NCI-H1930 (cell line): ENCODE measurements around the gene UEVLD.

ENCODE experiments used
- DNase-seq, 2 experiments: peaks; one replicate each; lab custom pipeline; 2025; lab: John Stamatoyannopoulos, UW

Gene UEVLD

DNA sequence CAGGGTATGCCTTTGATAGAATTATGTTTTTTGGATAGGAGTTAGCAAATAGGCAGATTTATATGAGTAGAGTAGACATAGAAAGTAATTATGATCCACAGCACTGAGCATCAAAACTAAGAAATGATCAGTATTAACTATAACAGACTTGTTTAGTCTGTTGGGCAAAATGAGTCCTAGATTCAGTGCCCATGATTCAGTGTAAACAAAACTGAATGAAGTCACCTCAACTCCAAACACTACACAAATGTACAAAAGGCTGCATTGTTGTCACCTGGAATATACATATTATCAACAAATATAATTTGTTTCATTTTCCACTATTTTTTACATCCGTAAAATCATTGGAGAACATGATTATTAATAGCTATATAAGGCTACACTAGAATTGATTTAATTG, 6.7 kb downstream of the UEVLD start:
- DNase-seq = no peak

DNA sequence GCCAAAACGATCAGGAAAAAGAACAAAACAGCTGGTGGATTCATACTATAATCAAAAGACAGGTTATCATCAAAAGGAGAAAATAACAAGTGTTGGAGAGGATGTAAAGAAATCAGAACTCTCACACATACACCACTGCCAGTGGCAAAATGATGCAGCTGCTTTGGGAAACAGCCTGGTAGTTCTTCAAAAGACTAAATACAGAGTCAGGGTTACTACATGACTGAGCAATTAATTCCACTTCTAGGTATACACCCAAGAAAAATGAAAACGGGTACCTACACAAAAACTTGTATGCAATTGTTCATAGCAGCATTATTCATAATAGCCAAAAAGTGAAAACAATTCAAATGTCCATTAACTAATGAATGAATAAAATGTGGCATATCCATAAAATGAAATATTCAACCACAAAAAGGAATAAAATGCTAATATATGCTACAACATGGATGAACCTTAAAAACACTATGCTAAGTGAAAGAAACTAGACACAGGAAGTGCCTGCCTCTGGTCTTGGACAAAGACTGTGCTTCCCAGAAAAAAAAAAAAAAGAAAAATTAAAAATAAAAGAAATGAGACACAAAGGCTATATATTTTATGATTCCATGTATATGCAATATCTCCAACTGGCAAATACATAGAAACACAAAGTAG, 8.3 kb downstream of the UEVLD start:
- DNase-seq = no peak

GRCh38 chr11:18578975-18579598, 9.4 kb downstream of the UEVLD start:
- DNase-seq = no peak

DNA sequence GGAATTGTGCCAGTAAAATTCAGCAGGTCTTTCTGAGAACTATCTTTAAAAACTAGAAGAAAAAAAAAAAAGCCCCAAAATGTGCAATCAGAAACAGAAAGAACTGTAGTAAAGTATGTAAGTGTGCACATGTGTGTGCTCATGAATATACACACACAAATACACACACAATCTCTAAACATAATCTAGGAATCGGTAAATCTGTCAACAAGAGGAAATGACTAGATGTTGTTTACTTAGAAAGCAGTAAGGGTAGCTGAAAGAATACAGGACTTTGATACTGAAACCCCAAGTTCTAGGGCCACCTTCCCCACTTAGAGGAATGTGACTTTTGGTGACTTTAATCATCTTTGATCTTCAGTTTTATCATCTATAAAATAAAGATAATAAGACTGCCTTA, 13.2 kb downstream of the UEVLD start:
- DNase-seq = no peak

GRCh38 chr11:18567081-18567480, 21.5 kb downstream of the UEVLD start:
- DNase-seq = no peak

DNA sequence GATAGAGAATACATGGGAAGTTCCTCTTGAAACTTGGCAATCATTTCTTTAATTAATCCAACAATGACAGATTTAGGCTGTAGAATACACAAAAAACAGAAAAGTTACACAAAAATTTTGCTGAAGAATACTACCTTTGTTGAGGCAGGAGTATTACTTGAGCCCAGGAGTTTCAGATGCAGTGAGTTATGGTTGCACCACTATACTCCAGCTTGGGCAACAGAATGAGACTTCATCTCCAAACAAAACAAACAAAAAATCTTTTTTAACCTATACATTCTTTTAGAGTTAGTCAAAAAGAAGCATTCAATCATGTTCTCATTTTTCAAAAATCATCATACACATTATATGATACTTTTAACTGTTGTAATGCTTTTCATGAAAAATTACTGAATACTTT, 22.1 kb downstream of the UEVLD start:
- DNase-seq = no peak

GRCh38 chr11:18564149-18564548, 24.4 kb downstream of the UEVLD start:
- no peak for DNase-seq

DNA sequence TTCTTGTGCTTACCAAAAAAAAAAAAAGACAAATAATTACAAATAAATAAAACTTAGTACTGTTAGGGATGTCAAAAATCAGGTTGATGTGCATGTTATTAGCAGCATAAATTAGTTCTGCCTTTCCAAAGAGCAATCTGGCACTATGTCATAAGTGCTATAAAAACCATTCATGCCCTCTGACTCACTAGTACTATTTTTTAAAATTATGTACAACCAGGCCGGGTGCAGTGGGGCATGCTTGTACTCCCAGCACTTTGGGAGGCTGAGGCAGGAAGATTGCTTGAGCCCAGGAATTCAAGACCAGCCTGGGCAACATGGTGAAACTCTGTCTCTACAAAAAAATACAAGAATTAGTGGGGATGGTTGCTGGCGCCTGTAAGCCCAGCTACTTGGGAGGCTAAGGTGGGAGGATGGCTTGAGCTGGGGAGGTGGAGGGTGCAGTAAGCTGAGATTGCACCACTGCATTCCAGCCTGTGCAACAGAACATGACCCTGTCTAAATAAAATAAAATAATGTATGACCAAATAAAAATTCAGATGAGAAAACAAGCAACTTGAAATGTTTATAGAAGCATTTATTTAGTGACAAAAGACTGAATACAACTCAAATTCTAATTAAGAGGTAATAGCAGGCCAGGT, 25.3 kb downstream of the UEVLD start:
- DNase-seq = no peak

DNA sequence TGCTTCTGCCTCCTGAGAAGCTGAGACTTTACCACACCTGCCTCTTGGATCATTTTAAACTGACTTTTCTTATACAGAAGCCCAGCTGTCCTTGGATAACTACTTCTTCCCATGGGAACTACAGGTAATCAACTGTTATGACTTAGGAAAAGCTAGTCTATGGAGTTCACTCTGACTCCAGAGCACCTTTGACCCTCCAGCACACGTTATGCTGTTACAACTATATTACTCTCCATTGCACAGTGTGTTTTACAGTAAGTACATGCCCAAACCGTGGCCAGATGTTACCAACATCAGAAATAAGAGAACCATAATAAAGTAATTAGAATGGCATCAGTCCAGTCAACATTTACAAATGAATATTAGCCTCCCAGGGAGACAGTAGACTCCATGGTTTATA, 40.5 kb downstream of the UEVLD start:
- DNase-seq = no peak

GRCh38 chr11:18540207-18541009, 48.1 kb downstream of the UEVLD start:
- DNase-seq = peak in 1 of 2 experiments; percentile 20

DNA sequence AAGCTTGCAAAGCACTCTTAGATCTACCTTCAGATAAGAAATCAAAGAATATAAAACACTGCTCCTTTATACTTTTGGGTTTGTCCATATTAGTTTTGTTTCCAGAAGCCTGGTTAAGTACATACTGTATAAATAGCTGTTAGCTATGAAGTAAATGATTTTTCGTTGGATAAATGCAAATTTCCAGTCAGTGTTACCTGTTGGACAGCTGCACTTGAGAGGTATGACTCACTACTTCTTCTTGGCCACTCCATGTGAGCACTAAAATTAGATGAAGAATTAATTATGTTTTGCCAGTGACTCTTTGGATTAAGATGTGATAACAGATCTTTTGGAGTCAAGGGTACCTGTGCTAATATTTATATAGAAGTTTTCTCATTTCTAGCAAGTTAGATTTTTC, 52.3 kb downstream of the UEVLD start:
- no peak for DNase-seq

GRCh38 chr11:18534245-18534644, 54.3 kb downstream of the UEVLD start:
- DNase-seq = no peak

GRCh38 chr11:18533365-18533764, 55.2 kb downstream of the UEVLD start:
- DNase-seq = no peak

DNA sequence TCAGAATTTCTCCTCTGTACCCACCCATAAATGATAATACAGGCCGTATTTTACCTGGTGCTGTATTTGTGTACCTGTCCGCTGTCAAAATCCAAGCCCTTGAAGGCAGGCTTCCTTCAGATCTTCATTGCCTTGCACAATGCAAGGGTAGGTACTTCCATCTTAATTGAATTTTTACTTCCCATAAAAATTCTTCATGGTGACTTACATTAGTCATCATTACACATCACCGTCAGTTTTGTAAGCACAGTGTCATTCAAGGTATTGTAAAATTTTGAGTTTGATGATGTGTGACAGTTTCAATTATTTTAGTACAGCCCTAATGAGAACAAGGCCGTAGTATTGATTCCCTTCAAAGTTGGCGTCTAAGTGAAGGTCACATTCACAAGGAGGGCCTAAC, 61.0 kb downstream of the UEVLD start:
- no peak for DNase-seq

DNA sequence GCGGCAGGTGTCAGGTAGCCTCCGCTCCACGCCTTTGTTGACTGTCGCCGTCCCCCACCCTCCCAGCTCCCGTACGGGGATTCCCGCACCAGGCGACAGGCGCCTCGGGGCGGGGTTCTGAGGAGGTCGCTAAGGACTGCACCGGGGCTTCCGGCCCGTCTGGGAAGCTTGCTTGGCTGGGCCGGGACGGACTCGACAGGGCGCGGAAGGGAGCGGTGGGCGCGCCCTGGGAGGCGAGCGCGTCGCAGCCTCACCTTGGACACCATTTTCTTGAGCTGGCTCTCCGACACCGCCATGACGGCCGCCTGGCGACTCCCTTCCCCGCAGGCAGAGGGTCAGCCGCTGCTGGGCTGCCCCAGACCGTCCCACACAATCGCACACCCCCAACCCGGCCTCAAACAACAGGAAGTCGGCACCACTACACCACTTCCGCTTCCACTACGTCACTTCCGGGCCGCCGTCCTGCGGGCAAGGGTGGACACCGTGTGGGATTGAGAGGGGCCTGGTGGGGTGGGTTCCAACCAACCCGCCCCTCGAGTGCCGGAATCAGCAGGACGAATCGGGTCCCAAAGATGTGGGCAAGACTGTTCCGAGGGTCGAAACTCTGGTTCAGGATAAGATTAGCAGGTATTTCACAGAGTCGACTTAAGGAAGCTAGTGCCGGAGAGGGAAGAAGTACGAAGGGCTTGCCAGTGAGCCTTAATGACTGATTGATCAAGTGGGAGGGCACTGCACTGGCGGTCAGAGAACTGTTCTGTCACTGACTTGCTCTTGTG, 61.8 kb downstream of the UEVLD start, which contains the start of gene TSG101:
Gene TSG101 (minus strand): TSS at position 422 of the 776 bp plus-strand sequence. CDS start 126 bp downstream, at position 296.
- DNase-seq = peak; percentile 80 to 93

GRCh38 chr11:18526130-18526520, 62.4 kb downstream of the UEVLD start:
- no peak for DNase-seq

- no peak for DNase-seq
Measured at GRCh38 chr11:18524248-18524647, 64.3 kb downstream of the UEVLD start.

DNA sequence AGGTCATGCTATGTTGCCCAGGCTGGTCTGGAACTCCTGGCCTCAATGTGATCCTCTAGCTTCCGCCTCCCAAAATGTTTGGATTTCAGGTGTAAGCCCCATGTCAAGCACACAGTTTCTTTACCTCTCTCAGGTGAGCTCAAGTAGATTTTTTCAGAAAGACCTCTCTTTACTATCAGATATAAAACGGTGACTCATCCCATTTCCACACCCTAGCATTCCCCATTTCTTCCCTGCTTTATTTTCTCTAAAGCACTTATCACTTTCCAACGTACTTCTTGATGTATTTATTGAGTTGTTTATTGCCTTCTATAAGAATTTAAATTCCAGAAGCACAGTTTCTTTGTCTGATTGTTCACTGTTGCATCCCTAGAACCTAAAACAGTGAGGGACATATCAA, 65.5 kb downstream of the UEVLD start:
- no peak for DNase-seq

DNA sequence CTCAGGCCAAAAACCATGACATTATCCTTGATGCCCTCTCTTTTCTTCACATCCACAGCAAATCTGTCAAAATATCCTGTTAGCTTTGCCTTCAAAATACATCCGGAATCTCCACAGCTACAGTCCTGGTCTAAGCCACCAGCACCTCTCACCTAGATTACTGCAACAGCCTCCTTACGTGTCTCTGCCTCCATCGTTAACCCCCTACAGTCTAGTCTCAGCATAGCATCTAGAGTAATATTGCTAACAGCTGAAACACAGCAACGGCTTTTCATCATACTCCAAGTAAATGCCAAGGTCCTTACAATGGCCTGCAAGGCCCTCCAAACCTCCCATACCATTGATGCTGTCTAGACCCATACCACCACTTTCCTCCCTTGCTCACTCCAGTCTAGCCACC, 66.1 kb downstream of the UEVLD start:
- DNase-seq = no peak

- DNase-seq = no peak
Measured at GRCh38 chr11:18521122-18521521, 67.4 kb downstream of the UEVLD start.

- DNase-seq = no peak
Measured at GRCh38 chr11:18502352-18502751, 86.2 kb downstream of the UEVLD start.

- DNase-seq = no peak
Measured at GRCh38 chr11:18501629-18502028, 86.9 kb downstream of the UEVLD start.
